Hematopoietic multipotent progenitor cell treated with erythropoietin and hydrocortisone succinate and interleukin-3 and kit ligand, for 8 days (in vitro differentiated cells): ENCODE results near the gene GRIK3.
"Not testable (repeated sequence)": the region's sequence is repeated elsewhere in the genome, so short reads cannot be mapped to it uniquely, and the experiment has no call there.

Experiments used
- DNase-seq: peaks from one replicate; pipeline ENCODE4 v3.0.0-alpha.2; 2015

Gene GRIK3

DNA sequence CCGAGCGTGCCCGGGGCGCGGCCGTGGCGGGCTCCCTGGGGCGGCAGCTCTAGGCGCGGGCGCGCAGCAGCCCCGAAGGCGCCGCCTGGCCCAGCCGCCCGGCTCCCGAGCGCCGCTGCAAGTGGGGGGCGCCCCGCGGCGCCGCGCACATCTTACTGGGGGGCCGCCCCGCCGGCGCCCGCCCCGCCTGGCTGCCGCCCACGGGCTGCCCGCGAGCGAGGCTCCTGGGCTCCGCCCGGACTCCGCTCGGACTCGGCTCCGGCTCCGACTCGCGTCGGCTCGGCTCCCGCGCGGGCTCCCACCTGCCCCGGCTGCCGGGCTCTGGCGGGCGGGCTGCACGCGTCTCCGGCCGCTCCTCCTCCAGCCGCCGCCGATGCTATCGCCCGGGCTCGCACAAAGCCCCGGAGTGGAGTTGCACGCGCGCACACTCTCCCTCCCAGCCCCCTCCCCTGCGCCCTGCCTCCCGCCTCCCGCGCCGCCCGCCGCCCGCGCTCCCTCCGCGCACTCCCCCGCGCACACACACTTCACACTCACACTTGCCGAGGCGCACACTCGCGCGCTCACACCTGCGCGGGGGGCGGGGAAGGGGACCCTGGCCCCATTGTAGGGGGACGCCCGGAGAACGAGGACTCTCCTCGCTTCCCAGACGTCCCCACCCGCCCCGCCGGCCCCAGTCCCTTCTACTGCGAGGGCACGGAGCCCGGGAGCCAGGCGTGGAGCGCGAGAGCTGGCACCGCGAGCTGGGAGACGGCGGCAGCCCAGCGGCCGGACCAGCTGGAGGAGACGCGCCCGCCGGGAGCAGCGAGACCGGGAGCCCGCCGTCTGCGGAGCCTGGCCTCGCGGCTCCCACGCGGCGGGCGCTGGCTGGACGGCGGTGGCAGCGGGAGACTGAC is at the start of gene GRIK3:
Gene GRIK3, minus strand, starts transcription at position 395 of the 893 bp plus-strand sequence. CDS start 407 bp downstream, outside the sequence.
- no peak for DNase-seq

DNA sequence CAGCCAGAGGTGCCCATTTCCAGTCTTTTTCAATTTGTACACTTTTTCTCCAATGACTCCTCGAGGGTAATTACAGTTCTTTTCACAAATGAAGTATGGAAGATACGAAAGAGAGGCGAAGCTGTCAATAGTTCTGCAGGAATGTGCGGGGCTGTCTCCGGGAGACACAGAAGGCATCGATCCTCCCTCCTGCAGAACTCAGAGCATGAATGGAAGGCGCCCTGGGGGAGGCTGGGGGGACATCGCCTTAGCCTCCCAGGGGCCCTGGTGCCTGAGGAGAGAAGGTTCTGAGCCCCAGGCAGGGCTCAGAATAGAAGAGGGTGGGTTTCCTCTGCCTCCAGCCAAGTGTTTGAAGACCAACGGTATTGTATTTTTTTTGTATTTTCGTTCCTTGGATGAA is 49.7 kb upstream of the GRIK3 start:
- DNase-seq: no peak

DNA sequence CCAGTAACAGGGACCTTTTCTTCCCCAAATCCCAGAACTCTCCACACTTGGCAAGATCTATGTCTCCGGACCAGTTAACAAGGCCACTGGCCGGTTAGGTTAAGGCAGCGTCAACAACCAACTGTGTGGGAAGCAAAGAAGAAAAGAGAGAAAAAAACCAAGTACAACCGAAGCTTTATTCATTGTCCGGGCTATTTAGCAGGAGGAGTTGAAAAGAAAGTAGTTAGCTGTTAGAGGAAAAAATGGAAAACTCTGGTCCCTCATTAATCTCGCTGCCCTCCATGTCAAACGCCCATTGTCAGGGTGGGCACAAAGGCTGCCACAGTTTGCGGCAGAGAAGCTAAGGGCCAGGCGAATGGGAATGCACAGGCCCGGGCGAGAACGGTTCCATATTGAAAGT is 49.3 kb upstream of the GRIK3 start:
- no peak for DNase-seq

DNA sequence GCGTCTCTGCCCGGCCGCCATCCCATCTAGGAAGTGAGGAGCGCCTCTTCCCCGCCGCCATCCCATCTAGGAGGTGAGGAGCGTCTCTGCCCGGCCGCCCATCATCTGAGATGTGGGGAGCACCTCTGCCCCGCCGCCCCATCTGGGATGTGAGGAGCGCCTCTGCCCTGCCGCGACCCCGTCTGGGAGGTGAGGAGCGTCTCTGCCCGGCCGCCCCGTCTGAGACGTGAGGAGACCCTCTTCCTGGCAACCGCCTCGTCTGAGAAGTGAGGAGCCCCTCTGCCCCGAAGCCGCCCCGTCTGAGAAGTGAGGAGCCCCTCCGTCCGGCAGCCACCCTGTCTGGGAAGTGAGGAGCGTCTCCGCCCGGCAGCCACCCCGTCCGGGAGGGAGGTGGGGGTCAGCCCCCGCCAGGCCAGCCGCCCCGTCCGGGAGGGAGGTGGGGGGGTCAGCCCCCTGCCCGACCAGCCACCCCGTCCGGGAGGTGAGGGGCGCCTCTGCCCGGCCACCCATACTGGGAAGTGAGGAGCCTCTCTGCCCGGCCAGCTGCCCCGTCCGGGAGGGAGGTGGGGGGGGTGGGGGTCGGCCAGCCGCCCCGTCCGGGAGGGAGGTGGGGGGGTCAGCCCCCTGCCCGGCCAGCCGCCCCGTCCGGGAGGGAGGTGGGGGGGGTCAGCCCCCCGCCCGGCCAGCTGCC is 46.1 kb upstream of the GRIK3 start:
- not testable (repeated sequence) for DNase-seq

DNA sequence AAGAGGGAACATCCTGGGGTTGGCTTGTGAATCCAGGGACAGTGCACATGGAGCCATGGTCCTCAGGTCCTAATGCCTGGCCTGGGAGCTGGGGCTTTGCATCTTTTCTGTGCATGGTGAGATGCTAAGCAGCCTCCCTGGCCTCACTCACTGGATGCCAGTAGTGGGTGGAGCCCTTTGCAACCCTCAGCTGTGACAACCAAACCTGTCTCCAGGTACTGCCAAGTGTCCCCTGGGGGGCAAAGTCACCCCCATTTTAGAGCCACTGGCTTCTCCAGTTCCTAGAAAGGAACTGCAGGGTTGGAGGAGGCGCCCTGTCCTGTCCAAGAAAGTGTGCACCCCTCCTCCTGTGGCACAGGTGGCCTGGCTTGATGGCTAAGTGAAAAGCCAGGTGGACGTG is 44.6 kb upstream of the GRIK3 start:
- DNase-seq: no peak

DNA sequence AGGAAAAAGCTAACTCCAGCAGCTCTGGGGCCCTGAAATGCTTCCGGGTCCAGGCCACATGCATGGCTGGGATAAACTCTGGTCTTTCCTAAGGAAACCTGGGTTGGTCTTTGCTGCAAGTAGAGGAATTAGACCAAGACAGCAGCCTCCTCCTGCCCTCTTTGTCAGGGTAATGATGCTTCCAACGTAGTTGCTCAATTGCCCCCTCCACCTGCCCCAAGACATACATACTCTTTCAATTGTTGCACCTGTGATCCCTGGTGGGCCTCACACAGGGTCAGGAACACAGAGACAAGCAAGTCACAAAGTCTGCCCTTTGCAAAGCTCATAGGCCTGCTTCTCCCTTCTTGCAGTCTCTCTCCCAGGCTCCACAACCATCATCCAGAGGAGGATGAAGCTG is 41.9 kb upstream of the GRIK3 start:
- no peak for DNase-seq

DNA sequence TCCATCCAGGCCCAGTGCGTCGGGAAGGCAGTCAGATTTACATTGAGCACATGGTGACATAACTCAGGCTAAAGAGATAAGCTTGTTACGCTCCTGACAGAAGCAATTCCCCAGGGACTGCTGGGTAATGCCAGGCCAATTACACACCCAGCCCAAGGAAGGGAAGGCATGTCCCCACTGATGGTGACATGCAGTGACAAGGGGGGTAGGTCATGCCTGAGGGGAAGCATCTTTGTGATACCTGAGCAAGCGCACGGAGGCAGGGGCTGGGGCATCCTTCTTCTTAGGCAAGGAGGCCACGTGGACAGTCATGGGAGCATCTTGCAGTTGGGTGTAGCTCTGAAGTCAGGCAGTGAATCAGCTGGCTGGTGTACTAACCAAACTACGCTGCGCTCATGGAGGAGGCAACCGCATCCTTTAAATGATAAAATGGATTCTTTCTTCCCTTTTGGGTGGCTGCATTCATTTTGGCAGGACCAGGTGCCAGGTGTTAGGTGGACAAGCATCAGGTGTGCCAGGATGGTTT is 39.6 kb upstream of the GRIK3 start:
- DNase-seq: no peak

DNA sequence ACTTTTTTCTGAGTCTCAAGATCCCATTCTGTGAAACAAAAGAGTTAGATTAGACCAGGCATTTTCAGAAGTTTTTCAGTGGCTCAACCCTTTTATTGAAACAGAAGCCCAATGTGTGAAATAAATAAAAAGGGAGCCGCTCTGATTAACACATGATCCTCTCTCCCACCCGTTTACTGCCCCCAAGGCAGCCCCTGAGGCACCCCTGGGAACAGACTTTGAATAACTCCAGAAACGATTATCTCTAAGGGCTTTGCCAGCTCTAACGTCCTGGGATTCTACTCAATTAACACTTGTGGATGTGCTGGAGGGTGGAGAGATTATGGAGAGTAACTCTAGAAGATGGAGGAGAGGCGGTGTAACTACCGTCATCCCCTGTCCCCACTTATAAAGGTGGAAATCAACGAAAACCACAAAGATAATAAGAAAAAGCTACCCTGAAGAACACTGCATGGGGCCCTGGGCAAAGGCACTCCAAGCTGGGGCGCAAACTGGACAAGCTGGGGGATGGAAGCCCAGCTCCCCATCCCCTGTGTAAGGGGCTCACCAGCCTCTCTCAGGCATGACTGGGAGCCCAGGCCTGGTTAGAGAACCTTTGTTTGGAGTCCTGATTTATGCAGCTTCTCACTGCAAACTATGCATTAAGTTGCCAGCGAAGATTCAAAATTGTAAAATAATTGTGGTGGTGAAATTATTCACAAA is 39.0 kb upstream of the GRIK3 start:
- DNase-seq: no peak

DNA sequence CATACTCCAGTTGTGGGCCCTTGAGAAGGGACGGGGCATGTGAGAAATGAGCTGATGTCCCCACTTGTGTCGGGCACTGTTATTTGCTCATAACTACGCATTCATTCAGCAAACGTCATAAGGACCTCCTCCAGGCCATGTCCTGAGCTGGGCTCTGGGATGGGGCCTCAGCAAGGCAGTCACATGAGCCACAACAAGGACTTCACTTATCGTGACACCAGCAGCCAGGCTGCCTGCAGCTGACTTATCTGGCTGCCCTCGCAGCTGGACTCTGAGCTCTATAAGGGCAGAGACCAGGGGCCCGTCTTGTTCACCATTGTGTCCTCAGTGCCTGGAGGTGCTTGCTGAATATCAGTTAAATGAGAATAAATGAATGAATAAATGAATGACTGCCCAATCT is 37.5 kb upstream of the GRIK3 start:
- DNase-seq: no peak

DNA sequence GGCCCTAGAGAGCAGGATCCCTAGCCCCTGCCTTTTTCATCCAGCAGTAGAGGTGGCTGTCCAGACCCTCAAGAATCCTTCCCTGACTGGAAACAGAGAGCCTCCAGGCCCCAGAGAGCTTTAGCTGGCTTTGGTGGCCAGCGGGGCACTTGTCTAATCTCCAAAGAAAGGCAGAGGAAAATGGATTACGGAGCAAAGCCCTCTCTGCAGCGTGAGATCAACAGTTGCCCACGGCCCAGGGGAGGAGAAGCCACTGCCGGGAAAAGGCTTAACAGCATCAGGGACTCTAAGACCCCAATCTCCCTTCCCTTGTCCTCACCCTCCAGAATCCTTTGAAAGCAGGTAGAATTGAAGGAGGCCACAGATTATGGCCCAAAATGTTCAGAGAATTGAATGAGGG is 35.8 kb upstream of the GRIK3 start:
- no peak for DNase-seq

DNA sequence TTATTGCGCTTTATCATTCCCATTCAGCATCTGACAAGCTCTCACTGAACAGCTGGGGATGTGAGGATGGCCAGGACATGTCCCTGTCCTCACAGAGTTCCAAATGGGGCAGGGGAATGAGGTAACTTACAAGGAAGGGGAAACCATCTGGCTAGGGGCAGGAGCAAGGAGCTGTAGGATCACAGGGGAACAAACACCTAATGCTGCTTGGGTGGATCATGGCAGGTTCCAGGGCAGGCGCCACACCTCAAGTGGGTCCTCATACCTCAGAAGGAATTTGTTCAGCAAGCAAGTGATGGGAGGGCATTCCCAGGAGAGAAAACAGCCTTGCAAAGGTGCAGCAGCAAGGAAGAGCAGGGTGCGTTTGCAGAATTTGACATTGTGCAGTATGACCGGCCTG is 35.1 kb upstream of the GRIK3 start:
- DNase-seq: no peak

DNA sequence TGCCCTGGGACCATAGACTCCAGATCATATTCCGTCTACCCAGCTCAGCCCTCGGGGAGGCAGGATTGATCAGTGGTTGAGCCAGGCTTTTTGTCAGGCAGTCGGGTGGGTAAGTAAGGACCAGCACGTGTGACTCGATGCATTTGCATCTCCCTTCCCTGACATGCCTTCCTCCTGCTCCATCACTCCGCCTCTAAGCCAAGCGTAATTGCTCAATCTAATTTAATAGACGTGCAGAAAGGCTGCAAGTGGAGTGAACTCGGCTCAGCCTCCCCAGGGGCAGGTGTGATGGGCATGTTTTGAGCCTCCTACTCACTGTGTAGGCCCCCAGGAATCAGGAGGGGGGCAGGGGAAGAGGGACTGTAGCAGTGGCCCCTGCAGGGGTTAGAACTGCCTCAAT is 34.6 kb upstream of the GRIK3 start:
- DNase-seq: no peak

DNA sequence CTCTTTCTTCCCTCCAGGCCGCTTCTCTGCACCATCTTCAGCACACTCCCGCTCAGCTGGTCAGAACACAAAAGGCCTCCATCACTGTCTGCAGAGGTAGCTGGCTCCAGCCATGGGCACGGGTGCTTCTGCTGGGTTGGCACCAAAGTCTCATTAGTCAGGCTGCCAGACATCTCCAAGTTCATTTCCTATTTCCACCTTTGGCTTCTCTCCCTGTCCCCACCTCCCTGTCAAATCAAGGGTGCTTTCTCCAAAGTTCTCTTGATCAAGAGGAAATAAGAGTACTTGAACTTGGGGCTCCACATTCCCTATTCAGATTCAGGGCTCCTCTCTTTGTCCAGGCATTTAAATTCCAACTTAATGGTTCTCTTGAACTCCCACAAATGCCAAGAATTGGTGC is 33.9 kb upstream of the GRIK3 start:
- DNase-seq: no peak

DNA sequence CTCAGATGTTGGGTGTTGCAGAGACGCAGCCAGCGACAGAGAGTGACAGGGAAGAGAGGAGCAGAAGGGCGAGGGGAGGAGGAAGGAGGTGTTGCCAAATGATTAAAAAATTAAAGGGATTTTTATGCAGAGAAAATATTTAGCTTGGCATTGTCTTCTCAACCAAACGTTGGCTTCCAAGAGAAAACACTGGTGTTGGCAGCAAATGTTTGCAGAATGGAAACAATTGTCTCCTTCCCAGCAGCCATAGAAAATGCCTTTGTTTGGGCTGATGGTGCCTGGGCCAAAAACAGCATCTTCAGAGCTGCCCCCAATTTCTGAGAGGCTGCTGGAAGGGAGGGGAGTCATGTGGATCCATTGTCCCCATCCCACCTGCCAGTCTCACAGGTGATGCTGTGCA is 29.7 kb upstream of the GRIK3 start:
- DNase-seq: no peak

DNA sequence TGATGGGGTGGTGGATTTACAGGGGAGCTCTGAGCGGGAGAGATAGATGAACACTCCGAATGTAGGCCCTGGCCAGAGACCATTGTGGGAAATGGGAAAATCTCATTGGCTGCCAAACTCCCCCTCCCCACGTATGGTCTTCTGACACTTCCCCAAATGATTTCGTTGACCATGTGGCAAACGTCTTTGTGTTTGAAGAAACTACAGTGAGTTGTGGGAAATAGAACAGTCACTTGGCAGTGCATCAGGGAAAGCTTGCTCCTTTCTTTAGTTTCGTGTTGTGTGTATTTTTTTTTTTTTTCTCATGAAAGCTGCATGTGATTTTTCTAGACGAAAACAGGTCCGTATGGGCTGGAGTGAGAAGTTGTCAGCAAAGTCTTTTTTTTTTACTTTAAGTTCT is 25.0 kb upstream of the GRIK3 start:
- no peak for DNase-seq

DNA sequence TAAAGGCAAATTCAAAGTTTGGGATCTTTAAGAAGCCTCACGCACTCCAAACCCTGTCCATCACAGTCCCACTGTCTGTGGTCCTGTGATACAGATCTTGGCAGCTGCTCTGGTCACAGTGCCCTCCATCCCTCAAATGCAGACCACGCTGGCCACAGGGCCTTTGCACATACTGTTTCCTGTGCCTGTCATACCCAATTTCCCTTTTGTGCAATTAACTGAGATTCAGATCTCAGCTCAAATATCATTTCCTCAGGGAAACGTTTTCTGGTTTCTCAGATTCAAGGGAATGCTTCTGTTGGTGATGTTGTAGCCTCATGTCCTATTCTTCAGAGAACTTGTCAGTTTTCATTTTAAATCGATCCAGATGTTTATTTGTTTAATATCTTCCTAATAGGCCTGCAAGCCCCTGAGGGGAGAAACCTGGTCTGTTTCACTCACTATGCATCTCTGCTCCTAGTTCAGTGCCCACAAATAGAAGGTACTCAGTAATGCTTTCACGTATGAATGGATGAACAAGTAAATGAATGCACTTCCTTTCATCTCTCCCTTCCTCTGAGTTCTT is 24.2 kb upstream of the GRIK3 start:
- no peak for DNase-seq

DNA sequence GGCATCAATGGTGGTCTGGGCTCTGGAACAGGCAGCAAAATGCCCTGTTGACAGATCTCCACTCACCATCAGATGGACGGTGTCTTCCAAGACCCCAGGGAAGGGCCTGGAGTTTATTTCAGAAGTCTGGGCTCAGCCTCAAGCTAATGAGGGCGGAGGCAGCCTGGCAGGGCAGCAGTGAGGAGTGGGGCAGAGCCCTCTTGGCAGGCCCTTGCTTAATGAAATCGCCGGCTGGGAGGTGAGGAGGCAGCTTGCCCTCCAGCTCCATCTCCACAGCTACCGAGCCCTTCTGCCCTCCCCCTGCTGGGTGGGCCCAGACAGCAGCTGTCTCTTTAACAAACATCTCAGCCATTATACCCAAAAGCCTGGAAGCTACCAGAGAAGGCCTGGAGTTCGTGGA is 22.0 kb upstream of the GRIK3 start:
- DNase-seq: no peak

DNA sequence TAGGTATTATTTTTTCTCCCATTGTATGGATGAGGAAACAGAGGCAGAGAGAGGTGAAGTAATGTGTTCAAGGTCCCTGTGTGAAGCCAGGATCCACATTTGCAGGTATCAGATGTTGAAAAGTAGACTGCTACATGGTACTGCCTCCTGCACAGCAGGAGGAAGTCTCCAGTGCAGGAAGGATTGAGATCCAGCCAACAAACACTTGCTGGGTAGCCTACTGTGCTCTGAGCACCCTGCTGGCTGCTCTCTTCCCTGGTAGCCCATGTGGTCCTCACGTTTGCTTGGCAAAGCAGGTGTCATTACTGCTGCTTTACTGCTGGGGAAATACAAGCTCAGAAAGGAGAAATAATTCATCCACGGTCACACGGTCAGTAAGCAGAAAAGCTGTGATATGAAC is 21.3 kb upstream of the GRIK3 start:
- DNase-seq: no peak

DNA sequence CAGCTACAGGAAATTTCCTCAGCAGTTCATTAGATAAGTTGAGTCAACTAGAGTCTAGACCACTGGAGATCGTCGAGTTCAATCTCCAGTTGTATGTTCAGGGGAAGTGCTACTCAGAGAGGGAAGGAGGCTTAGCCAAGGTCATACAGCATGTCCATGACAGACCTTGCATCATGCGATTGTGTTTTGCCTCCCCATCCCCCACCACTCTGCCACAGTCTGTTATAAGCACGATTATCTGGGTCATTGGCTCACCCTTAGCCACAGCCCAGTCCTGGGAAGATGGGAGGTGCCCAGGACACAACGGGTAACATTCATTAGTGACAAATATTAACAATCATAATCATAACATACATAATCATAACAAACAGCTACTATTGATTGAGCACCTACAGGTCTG is 18.9 kb upstream of the GRIK3 start:
- DNase-seq: no peak

DNA sequence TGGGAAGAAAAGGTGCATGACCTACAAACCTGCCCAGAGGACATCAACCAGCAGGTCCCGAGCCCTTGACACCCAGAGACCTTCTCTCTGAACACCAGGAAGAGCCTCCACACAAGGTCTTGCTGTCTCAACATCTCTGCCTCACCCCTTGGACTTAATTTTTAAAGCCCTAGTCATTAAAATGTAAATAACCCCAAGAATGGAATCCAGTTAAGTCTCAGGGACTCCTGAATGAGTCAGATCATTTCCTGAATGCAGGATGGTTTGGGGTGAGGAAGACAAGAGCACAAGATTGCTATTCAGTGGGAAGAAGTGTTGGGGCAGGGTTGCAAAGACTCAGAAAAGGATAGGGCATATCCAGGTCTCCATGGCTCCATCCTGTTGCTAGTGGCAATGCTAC is 17.8 kb upstream of the GRIK3 start:
- DNase-seq: no peak

DNA sequence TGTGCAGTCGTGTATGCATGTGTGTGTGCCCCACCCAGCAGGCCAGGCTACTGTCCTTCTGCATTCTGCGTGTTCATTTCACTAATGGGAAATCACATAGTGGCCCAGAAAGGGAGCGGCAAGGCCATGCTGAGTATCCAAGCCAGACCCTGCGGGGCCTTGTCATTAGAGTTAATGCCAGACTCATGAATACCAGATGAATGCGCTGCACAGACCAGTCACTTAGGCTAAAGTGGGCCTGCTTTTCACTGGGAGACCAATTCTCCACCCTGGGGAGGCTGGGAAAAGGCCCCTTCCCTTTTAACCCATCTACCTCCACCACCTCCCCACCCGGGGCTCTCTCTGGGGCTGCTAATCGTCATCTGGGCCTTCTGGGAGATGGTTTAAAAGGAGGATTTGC is 17.0 kb upstream of the GRIK3 start:
- DNase-seq: no peak

DNA sequence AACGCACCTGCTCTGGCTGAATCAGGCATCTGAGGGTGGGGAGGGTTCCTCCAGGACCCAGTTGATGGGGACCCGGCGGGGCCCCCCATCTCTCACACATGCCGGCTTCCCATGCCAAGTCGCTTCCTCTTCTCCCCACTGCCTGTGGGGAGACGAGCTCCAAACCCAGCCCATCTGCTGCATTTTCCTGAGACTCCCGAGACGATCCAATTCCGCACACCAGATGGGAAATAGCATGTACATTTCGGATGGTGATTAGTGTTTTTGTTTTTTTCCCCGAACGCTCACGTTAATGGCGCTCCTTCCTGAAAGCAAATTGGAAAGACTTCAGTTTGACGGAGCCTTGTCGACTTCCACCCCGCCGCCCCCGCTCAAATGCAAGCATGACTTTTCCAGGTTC is 13.2 kb upstream of the GRIK3 start:
- no peak for DNase-seq

DNA sequence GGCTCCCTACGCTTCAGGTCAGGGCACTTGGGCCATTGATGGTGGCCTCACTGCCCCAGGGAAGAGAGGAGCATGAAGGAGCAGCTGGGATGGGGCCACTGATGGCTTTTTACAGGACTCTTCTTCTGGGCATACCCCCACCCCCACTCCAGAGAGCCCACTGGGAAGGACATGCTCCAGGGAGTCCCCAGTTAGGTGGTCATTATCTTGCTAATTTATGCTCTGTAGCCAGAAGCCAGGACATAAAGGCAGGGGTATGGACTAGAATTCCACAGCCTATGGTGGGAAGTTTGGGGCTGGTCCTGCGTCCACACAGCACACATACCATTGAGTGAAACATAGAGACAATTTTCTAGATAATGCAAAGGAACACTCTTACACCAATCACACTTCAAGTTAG is 8.8 kb upstream of the GRIK3 start:
- DNase-seq: no peak
